ENCODE measurements around the gene LRRC4.

Gene LRRC4

DNA sequence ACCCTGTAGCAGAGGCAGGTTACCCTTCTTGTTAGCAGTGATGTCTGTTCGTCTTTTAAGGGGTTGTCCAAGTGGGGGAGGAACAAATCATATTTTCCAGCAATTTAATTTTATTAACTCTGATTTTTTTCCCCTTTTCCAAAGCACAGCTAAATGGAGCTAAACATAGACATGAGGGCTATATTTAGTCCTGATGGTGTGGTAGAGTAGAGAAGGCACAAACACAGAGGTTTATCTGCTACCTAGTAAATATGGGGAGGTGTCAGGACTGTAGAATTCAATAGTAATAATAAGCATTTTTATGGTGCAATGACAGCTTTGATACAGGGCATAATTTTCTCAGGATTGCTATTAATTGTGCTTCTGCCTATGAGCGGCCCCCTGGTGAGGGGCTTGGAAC is 22.5 kb downstream of the LRRC4 start:
- peaks cover 8% of the 10 kb centered on the region for H3K36me3 ChIP-seq (ENCODE audit: control insufficient read depth, insufficient read depth, low read length)
- H3K4me3 ChIP-seq (replicated peaks; ENCODE audit: low read depth, low read length), result no peak overlapping the region
- TF ChIP-seq, protein P1, sequence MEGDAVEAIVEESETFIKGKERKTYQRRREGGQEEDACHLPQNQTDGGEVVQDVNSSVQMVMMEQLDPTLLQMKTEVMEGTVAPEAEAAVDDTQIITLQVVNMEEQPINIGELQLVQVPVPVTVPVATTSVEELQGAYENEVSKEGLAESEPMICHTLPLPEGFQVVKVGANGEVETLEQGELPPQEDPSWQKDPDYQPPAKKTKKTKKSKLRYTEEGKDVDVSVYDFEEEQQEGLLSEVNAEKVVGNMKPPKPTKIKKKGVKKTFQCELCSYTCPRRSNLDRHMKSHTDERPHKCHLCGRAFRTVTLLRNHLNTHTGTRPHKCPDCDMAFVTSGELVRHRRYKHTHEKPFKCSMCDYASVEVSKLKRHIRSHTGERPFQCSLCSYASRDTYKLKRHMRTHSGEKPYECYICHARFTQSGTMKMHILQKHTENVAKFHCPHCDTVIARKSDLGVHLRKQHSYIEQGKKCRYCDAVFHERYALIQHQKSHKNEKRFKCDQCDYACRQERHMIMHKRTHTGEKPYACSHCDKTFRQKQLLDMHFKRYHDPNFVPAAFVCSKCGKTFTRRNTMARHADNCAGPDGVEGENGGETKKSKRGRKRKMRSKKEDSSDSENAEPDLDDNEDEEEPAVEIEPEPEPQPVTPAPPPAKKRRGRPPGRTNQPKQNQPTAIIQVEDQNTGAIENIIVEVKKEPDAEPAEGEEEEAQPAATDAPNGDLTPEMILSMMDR (IDR thresholded peaks at IDR 0.05; ENCODE audit: insufficient read depth, low read length, poor library complexity, severe bottlenecking), result no peak
- DNase-seq (ENCODE audit: extremely low read depth, insufficient read length), result no peak
- H3K27me3 ChIP-seq (replicated peaks; ENCODE audit: control insufficient read depth, insufficient read depth, low read length), result no peaks in the 10 kb centered on the region

DNA sequence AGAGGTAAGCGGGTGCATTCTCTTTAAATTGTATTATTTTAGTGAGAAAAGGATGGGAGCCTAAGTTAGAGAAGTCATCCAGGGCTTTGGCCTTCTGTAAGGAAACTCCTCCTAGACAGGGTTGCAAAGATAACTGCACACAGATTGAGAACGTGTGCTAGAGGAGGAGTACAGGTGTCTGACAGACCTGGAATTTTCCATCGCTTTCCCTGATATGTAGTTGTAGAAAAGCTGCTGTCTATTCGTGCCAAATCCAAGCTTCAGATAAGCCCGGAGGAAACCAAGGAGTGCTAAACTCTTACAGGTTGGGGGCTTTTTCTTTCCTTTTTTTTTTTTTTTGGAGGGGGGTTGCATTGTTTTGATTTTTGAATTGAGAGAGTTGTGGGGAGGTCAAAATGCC is 23.1 kb downstream of the LRRC4 start:
- DNase-seq (ENCODE audit: extremely low read depth, insufficient read length), result no peak
- Histone ChIP-seq H3K4me3 (replicated peaks; ENCODE audit: low read depth, low read length) (no peak overlapping the region), H3K27me3 (replicated peaks; ENCODE audit: control insufficient read depth, insufficient read depth, low read length) (no peaks in the 10 kb centered on the region), H3K36me3 (ENCODE audit: control insufficient read depth, insufficient read depth, low read length) (peaks cover 8% of the 10 kb centered on the region)
- TF ChIP-seq, protein P1 (IDR thresholded peaks at IDR 0.05; ENCODE audit: insufficient read depth, low read length, poor library complexity, severe bottlenecking), result no peak

DNA sequence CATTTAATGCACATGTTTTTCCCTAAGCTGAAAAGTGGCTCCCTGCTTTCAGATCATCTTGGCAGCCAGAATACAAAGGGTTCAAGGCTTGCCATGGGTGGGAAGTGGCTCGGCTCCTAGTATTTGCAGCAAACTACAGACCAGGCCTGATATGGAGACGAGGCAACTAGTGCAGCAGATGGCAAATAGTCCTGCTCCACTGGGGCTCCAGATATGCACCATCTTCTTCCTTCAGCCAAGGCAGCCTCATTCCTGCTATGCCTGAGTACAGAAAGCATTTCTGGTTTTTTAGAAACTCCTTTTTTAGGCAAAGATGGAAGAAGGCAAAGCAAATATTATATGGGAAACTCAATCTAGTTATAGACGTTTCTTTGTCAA is 23.9 kb downstream of the LRRC4 start:
- no peak overlapping the region for H3K4me3 ChIP-seq (replicated peaks; ENCODE audit: low read depth, low read length)
- peaks cover 2% of the 10 kb centered on the region for H3K36me3 ChIP-seq (ENCODE audit: control insufficient read depth, insufficient read depth, low read length)
- H3K27me3 ChIP-seq (replicated peaks; ENCODE audit: control insufficient read depth, insufficient read depth, low read length), result no peaks in the 10 kb centered on the region
- TF ChIP-seq, protein P1 (IDR thresholded peaks at IDR 0.05; ENCODE audit: insufficient read depth, low read length, poor library complexity, severe bottlenecking), result no peak
- no peak for DNase-seq (ENCODE audit: extremely low read depth, insufficient read length)

DNA sequence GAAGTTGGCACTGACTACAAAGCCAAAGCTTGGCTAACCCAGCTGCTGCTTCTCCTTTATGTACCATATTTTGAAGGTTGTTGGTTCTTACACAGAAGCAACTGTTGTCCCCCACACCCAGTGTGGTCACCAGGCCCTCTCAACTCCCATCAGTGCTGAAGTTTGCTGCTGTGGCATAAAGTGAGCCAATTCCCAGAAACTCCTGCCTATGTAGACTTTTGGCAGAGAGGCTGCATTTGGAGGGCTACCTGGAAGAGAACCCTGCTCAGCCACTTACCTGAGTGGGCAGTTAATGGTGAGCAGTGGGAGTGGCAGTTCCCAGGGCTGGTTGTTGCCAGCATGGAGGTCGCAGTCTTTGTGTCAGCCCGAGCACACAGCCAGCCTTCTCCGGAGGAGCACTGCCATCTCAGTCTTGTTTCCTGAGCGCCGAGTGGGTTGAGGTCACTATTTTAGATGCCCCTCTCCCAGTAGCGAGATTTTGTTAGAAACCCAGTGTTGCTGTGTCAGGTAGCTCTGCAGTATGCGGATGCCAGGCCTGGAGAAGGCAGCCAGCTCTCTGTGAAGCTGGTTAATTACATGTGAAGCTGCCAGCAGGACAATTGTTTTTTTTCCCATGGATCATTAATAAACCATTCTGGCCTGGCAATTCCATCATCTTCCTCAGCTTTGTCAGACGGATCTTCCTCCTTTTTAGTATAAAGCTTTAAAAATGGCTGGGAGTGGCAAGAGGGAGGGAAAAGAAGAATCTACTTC is 24.5 kb downstream of the LRRC4 start:
- TF ChIP-seq, protein P1 (IDR thresholded peaks at IDR 0.05; ENCODE audit: insufficient read depth, low read length, poor library complexity, severe bottlenecking), result no peak
- Histone ChIP-seq H3K36me3 (ENCODE audit: control insufficient read depth, insufficient read depth, low read length) (no peaks in the 10 kb centered on the region), H3K27me3 (replicated peaks; ENCODE audit: control insufficient read depth, insufficient read depth, low read length) (no peaks in the 10 kb centered on the region), H3K4me3 (replicated peaks; ENCODE audit: low read depth, low read length) (no peak overlapping the region)
- no peak for DNase-seq (ENCODE audit: extremely low read depth, insufficient read length)

DNA sequence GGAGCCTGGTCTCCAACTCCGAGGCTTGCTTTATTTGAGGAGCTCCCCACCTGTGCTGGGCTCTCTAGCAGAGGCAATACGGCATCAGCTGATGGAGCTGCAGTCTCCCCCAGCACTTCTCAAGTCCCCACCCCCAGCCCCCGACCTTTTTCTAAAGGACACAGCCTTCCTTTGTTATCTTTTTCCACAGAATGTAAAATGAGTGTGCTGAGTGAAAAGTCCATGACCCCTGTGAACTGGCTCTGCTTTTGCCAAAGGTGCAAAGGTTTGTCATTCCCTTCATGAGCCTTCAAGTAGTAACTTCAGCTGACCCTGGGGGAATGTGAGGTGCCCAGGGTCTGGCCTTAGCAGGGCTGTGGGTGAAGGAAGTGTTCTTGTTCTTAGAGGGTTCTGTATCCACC is 25.5 kb downstream of the LRRC4 start:
- TF ChIP-seq, protein P1 (IDR thresholded peaks at IDR 0.05; ENCODE audit: insufficient read depth, low read length, poor library complexity, severe bottlenecking), result no peak
- H3K4me3 ChIP-seq (replicated peaks; ENCODE audit: low read depth, low read length), result no peak overlapping the region
- peaks cover under 1% of the 10 kb centered on the region; the same call in 1 of the 2 replicates for H3K36me3 ChIP-seq (ENCODE audit: control insufficient read depth, insufficient read depth, low read length)
- no peaks in the 10 kb centered on the region for H3K27me3 ChIP-seq (replicated peaks; ENCODE audit: control insufficient read depth, insufficient read depth, low read length)
- no peak for DNase-seq (ENCODE audit: extremely low read depth, insufficient read length)

Data from GM06990 (cell line).